ENCODE data around the gene ERGIC1.

DNA sequence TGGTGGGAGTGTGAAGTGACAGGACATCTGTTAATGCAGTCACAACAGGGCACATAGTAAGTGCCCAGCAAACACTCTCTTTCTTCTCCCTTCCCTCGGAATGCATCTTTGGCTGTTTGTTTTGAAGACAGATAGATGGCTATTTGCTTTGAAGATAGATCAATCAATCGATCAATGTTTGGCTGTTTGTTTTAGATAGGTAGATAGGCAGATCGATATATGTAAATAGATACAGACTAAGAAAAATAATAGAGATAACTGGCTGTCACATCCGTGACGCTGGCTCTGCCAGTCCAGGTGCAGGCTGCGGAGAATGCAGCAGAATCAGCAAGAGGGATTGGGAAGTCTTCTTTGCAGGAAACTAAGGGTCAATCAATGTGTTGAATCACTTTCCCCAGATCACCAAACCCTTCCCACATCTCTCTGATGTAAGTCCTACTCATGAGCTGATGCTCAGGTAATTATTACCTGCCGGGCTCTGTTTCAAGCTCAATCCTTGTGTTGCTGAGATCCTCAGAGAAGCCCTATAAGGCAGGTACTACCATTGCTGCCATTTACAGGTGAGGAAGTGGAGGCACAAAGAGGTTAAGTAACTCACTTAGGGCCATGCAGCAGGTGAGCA is 60.8 kb downstream of the ERGIC1 start:
- TF ChIP-seq, protein P1, sequence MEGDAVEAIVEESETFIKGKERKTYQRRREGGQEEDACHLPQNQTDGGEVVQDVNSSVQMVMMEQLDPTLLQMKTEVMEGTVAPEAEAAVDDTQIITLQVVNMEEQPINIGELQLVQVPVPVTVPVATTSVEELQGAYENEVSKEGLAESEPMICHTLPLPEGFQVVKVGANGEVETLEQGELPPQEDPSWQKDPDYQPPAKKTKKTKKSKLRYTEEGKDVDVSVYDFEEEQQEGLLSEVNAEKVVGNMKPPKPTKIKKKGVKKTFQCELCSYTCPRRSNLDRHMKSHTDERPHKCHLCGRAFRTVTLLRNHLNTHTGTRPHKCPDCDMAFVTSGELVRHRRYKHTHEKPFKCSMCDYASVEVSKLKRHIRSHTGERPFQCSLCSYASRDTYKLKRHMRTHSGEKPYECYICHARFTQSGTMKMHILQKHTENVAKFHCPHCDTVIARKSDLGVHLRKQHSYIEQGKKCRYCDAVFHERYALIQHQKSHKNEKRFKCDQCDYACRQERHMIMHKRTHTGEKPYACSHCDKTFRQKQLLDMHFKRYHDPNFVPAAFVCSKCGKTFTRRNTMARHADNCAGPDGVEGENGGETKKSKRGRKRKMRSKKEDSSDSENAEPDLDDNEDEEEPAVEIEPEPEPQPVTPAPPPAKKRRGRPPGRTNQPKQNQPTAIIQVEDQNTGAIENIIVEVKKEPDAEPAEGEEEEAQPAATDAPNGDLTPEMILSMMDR (IDR thresholded peaks at IDR 0.05; ENCODE audit: poor library complexity, severe bottlenecking), result no peak
- TF ChIP-seq POLR2AphosphoS5 (IDR thresholded peaks at IDR 0.05), result no peak
